Esophagus mucosa (tissue), 1 donor: Measurements from ENCODE around the gene ITGA6. TPM values are rescaled to one million over a fixed set of nuclear protein-coding genes. Genes with fewer than 3 reads are reported as not detected.

Experiments used
- ATAC-seq: fragments of 200-7000 bp; cut with Tn5 transposase; one replicate; pipeline ENCODE4 v1.9.1; 2020
- total RNA-seq: library from RNA; stranded (reverse); gene quantifications from one replicate; pipeline ENCODE4 v1.2.4, GENCODE V29; 2023
- donor health status: DM: yes; HTN: yes; CAD: no.

Gene ITGA6
- total RNA-seq, 1 donor from 2014 or later = 65.2 TPM

DNA sequence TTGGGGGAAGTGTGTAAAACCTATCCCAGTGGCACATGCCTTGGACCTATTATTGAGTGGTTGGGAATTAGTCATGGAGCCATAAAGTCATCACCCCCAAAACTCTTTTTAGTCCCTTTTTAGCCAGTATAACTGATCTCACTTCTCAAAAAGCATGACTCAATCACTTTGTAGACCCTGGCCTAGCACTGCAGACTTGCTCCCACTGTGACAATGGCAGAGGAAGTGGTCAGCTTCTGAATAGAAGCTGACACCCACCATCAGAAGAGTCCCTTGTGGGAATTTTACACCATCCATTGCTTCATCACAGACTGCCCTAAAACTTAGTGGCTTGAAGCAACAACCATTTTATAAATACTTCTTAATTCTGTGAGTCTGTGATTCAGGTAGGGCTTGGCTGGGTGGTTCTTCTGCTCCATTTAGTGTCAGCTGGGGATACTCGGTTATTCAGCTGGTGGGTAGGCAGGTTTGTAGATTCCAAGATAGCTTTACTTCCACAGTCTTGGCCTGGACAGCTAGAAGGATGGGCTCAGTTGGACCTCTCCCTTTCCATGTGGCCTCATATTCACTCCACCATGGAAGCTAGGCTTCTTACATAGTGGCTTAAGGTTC is 10.8 kb upstream of the ITGA6 start:
- no peak for ATAC-seq

- no peak for ATAC-seq
Observed at GRCh38 chr2:172420216-172420615, 7.2 kb upstream of the ITGA6 start.

DNA sequence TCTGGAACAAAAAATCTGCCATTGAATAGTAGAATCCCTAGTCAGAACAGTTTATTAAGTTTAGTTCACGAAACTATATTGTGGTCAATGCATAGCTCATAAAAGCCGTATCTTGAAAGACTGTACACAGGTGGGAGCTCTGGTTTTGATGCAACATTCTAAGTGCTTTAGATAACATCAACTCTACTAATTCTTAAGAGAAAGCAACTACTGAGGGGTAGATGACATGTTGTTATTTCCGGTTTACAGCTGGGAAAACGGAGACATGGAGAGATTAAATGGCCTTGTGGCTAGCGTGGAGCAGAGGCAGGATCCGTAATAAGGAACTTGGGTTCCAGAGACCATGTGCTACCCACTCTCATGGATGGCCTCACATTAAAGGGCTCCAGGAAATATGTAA is 4.2 kb upstream of the ITGA6 start:
- ATAC-seq = no peak

GRCh38 chr2:172425336-172425735 is 2.0 kb upstream of the ITGA6 start:
- ATAC-seq = no peak

GRCh38 chr2:172426635-172427255 is 641 bp upstream of the ITGA6 start:
- no peak for ATAC-seq

DNA sequence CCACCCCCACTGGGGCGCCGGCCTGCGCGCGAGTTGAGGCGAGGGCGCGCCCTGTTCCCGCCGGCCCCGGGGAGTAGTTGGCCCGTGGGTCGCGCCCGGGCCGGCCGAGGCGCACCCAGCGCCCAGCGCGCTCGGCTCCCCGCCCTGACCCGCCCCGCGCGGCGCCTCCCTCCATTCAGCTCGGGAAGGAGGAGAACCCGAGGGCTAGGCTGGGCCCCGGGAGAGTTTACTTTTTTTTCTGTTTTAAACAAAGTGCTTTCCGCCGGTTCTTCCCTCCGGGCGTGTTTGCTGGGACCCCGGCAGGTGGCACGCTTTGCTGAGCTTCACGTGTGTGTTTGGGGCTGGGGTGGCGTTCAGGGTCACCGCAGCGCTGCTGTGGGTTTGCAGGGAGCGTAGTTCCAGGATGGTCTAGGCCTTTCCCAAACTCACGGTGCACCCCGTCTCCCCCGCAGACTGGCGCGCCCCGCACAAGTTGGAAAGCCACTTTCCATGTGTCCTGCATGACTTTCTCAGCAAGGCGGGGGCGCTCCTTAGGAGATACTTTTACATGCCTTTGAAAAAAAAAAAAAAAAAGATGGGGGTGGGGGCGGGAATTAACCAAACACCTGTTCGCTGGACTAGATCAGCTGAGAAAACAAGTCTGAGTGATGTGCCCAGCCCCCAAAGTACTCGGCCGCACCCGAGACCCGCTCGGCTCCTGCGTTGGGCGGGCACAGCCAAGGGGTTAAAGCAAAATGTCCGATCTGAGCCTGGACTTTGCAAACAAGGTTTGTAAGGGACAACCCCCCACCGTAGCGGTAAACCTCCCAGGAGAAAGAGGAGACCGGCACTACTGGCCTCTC is 825 bp downstream of the ITGA6 start:
- ATAC-seq = peak; percentile 85

DNA sequence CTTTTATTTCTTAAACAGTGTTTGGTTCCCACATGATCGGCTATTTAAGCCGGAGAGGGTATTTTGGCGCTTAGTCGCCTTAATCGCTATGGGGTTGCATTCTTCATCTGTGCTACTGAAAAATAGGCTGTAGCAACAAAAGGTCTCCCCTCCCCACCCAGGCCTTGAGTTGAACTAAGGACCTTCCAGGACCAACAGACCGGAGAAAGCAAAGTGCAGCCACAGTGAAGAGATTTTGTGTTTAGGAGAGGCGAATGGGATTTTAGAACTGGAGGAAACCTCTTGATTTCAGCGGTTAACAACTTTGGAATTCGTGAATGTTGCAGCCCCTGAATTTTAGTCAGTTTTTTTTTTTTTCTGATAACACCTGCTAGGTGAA is 1.4 kb downstream of the ITGA6 start:
- ATAC-seq = no peak

DNA sequence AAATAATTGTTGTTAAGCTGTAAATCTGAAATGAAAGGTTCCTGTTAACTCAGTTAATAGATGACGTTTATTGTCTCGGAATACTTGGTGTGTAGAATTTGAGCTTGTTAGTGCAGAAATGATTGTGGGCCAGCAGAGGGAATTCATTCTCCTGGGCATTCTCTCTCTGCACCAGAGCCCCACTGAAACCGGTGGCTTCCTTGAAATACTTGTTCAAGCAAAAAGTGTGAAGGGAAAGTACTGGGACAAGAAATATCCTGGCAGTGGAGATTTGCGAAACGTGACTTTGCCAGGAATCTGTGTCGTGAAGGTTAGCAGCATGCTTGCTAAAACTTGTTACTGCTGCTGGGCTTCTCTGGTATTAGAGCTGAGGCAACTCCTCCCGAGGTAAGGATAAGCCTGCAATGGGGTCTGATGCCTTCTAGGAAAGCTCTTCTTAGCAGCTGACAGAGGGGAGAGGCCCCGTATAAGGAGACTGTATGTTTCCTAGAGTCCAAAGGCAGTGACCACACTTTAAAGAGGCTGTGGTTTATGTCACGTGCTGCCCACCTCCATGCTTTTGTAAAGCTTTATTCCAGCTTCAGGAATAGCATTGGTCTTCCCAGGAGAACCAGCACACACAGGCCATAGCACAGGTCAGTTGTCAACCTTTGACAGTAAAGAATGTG is 2.0 kb downstream of the ITGA6 start:
- ATAC-seq = no peak

- no peak for ATAC-seq
Observed at GRCh38 chr2:172430027-172430426, 2.6 kb downstream of the ITGA6 start.

GRCh38 chr2:172430678-172431077 is 3.3 kb downstream of the ITGA6 start:
- ATAC-seq = peak; percentile 39

DNA sequence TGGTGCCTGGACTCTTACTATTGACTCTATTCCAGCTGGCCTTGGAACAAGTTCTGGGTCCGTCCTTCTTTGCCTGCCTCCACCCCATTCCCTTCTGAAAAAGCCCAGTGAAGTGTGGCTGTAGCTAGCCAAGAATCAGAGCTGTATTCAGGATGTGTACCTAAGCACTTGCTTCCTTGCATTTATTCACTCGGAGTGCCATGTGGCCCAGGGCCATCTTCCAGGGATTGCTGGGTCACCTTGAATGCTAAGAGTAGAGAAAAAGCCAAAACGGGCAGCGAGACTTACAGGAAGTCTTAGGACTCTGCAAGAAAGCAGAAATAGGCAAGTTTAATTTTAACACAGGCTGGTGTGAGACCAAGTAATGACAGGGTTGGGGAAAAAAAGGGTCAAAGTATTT is 4.1 kb downstream of the ITGA6 start:
- ATAC-seq = no peak

DNA sequence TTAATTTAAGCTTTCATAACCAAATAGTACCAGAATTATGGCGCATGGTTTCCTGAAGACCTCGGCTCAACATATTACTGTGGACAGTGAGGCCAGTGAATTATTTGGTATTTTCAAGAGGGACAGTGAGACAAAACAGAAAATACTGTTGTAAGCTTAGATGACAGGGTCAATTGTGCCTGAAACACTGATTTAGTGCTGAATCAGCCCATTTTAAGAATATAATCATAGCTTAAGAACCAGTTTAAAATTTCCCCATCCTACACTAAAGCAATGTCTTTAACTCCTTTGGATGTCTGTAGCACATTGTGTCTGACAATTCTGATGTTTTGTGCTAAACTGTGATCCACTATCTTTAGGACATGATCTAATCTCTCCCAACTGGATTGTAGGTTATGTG is 4.6 kb downstream of the ITGA6 start:
- ATAC-seq = no peak

DNA sequence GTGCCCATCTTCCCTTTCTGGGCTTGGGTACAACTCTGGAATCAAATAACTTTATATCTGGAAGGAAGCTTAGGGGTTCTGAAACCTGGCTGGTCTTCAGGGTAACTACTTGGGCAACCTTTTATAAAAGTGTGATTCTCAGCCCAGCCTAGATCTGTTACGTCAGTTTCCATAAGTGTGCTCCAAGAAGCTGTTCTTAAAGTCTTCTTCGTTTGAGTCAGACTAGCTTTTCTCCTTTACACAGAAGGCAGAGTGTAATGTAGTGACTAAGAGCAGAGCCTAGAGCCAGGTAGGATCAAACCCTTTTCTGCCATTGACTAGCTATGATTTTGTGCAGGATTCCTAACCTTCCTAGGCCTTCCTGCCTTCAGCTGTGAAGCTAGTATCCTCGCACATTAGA is 5.8 kb downstream of the ITGA6 start:
- ATAC-seq = peak; percentile 67

DNA sequence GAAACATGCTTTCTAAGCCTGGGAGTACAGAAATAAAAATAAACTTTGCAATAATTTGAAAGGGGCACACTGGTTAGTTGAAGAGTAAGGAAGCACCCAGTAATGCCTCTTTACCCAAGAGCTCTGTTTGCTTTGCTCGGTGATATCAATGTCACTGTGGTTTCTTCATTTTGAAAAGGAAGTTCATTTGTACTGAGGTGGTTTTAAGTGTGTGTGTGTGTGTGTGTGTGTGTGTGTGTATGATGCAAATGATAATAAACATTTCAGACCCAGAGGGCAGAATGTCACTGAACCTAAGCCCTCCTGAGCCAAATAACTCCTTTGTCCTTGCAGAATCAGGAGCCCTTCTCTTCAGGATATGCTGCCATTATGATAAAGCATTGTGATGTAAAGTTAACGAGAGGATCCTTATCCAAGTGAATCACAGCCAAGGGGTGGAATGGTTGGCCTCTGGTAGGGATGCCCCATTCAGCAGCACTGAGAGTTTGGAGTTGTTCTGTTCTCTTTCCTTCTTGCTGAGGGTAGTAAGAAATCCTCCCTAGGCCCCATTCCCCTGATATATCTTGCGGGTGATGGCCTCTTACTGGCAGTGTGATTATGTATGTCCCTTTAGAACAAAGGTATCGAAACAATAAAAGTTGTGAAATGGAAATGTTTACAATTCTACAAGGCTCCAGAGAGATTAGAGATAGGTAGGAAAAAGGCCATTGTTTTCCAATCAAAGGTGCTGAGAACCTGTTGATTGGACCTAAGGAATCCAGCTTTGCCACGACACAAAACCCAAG is 7.6 kb downstream of the ITGA6 start:
- ATAC-seq = no peak

- no peak for ATAC-seq
Observed at GRCh38 chr2:172435606-172435911, 8.2 kb downstream of the ITGA6 start.

DNA sequence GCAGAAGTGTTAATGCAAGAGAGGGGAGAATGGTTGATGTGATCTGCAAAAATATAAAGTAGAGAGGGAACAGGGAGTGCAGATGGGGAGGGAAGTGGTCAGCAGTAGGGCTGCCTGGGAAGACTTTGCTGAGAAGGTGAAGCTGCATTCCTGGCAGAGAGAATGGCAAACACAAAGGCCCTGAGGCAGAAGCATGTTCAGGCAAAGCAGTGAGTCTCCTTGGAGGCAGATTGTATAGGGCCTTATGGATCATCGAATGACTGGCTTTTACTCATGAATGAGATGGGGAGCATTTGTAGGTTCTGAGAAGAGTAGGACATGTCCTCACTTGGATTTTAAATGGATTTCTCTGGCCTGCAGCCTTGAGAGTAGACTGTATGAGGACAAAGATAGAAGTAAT is 9.5 kb downstream of the ITGA6 start:
- peak; percentile 53 for ATAC-seq

DNA sequence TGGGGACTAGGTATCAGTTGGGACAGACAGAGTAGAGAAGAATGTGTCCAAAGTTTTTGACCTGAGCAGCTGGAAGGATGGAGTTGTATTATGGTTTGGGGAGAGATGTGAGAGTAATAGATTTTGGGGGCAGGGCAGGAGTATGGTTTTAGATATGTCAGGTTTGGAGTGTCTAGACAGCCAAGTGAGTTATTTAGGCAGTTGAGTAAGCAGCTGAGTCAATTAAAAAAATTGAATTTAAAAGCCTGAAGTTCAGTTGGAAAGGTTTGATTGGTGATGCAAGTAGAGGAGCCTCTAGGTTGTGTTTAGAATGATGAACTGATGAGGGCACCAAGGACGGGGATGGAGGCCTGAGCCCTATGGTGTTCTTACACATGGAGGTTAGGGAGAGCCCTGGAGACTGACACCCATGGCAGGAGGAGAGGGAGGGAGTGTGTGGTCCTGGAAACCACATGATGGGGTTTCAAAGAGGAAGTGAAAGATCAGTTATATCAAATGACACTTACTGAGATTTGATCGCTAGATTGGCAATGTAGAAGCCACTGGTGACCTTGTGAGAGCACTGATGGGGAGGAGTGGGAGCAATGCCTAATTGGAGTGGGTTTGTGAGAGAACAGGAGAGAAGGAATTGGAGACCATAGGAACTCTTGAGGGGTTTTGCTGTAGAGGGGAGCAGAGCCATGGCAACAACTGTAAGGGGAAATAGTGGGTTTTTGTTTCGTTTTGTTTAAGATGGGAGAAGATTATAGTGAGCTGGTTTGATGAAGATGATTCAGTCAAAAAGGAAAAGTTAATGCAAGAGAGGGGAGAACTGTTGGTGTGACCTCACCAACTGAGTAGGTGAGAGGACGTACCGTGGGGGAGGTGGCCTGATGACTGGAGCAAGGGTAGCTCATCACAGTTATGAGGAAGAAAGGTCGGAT is 10.3 kb downstream of the ITGA6 start:
- ATAC-seq = no peak

DNA sequence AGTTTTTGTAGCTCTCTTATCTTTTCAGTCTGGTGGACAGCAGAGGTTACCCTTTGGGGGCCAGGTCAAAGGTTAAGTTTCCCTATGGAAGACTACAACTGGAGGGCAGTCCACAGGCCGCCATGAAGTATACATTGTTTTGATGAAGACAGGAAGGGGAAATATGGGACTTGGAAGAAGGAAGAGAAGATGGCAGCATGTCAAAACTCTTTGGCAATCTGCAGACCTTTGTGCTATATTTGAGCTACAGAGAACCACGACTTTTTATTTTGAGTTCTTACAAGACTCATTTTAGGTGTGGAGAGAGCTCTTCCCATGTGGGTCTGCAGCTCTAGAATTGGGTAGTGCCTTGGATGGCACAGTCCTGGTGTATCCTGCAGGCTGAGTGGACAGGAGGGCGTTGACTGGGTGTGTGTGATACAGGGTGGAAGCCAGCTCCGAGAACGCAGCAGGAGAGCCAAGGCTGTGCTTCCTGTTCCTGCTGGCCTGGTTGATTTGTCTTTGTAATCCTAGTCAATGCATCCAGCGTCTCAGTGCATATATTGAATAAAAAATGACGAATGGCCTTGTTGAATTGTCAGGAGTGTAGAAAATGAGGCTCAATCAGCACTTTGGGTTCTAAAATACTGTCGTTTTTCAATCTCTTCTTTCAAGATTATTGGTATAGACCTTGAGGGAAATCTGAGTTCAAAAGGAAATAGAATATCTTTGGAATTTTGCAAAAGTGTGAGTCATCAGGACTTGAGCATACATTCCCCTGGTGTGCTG is 11.5 kb downstream of the ITGA6 start:
- ATAC-seq = peak; percentile 71

DNA sequence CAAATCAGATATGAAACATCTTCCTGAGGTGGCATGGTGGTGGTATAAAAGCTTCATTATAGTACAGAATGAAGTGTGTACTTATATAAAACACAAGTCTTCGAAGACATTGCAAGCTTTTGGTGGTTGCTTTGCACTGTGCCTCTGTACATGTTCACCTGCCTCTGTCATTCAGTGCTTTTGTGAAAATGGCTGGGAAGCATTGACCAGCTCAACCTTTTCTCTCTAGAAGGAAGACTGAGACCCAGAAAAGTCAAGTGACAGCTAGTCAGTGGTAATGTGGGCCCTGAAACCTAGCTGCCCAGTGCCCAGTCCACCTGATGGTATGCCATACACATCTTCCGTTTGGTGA is 12.1 kb downstream of the ITGA6 start:
- ATAC-seq = no peak

GRCh38 chr2:172439911-172440310 is 12.5 kb downstream of the ITGA6 start:
- no peak for ATAC-seq

GRCh38 chr2:172440795-172441194 is 13.4 kb downstream of the ITGA6 start:
- peak; percentile 23 for ATAC-seq
